Lower lobe of right lung (tissue), 2 donors: ENCODE data around the gene AGAP6. TPM values are rescaled to one million over a fixed set of nuclear protein-coding genes. Genes with fewer than 3 reads are reported as not detected.
A peak's percentile ranks its signal among the peaks of the same experiment; 100 is the strongest.
"Not testable (repeated sequence)": the region's sequence is repeated elsewhere in the genome, so short reads cannot be mapped to it uniquely, and the experiment has no call there.

Source experiments
- ATAC-seq, 2 donors: fragments of 200-7000 bp; cut with Tn5 transposase; one replicate each; pipeline ENCODE4 v1.9.1; 2020 to 2022; ENCODE audit warnings: mild to moderate bottlenecking in 2 of 2, moderate library complexity in 2 of 2
- DNase-seq: peaks from one replicate; pipeline ENCODE4 v3.0.0-alpha.2; 2020
- H3K27ac ChIP-seq: fragments of 200-600 bp; one replicate; pipeline ENCODE4 v1.8.0; 2022
- H3K27me3 ChIP-seq: fragments of 200-600 bp; one replicate; pipeline ENCODE4 v1.8.0; 2022; ENCODE audit warnings: low read depth
- H3K36me3 ChIP-seq: fragments of 200-600 bp; one replicate; pipeline ENCODE4 v1.8.0; 2022; ENCODE audit warnings: mild to moderate bottlenecking
- H3K4me1 ChIP-seq: fragments of 200-600 bp; one replicate; pipeline ENCODE4 v1.8.0; 2022
- H3K4me3 ChIP-seq: fragments of 200-600 bp; one replicate; pipeline ENCODE4 v1.8.0; 2022; ENCODE audit warnings: mild to moderate bottlenecking
- H3K9me3 ChIP-seq: fragments of 200-600 bp; one replicate; pipeline ENCODE4 v1.8.0; 2022
- CTCF ChIP-seq: fragments of 200-600 bp; IDR thresholded peaks from one replicate; pipeline ENCODE4 v1.8.0; 2022; ENCODE audit warnings: antibody characterized with exemption, mild to moderate bottlenecking
- intact Hi-C: fragments of 100-400 bp; cut with DNase I; formaldehyde crosslinking; loops from one replicate; pipeline ENCODE4 v1.11.0; 2022
- total RNA-seq: library from RNA; stranded (reverse); fragmentation: NEBNext Ultra II Directional; extraction: Animal tissue kit (Norgen Biotek cat#: 25700); gene quantifications from one replicate; pipeline ENCODE4 v1.2.1, GENCODE V29; 2021
- donor health status: DM: no; HTN: yes; CAD: no; lungs with severe emphysema.

AGAP6 gene
- total RNA-seq, 1 donor from 2014 or later, result 12.5 TPM

- H3K27ac ChIP-seq, result no peak overlapping the region
- H3K27me3 ChIP-seq, result peaks cover 10% of the 10 kb centered on the region
- no peak overlapping the region for H3K4me3 ChIP-seq
- no peaks in the 10 kb centered on the region for H3K9me3 ChIP-seq
- H3K4me1 ChIP-seq, result no peaks in the 10 kb centered on the region
- TF ChIP-seq CTCF, result no peak
- H3K36me3 ChIP-seq, result no peaks in the 10 kb centered on the region
- DNase-seq, result no peak
- intact Hi-C loops, result no loop called here
- no peak for ATAC-seq
Observed at GRCh38 chr10:50025627-50026026, 37.4 kb downstream of the AGAP6 start.

GRCh38 chr10:50027195-50027594 is 39.0 kb downstream of the AGAP6 start:
- Histone ChIP-seq H3K4me1 (no peaks in the 10 kb centered on the region), H3K27me3 (peaks cover 10% of the 10 kb centered on the region), H3K9me3 (no peaks in the 10 kb centered on the region), H3K27ac (no peak overlapping the region), H3K36me3 (no peaks in the 10 kb centered on the region), H3K4me3 (no peak overlapping the region)
- no peak for DNase-seq
- ATAC-seq, result no peak
- TF ChIP-seq CTCF, result no peak
- intact Hi-C loops, result no loop called here

DNA sequence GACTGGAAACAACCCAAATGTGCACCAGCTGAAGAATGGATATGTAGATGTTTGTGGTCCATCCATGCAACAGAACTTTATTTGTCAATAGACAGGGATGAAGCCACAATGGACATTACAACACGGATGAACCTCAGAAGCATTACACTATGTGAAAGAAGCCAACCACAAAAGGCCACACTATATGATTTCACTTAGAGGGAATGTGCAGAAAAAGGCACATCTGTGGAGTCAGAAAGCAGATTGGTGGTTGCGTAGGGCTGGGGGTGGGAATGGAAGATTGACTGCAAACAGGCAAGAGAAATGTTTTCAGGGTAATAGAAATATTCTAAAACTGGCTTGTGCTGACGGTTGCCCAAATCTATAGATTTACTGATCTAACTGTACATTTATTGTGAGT is 45.3 kb downstream of the AGAP6 start:
- H3K27me3 ChIP-seq, result no peaks in the 10 kb centered on the region
- intact Hi-C loops, result no loop called here
- DNase-seq, result no peak
- no peak overlapping the region for H3K27ac ChIP-seq
- ATAC-seq, result no peak
- no peaks in the 10 kb centered on the region for H3K4me1 ChIP-seq
- no peak for TF ChIP-seq CTCF
- H3K36me3 ChIP-seq, result no peaks in the 10 kb centered on the region
- no peaks in the 10 kb centered on the region for H3K9me3 ChIP-seq
- H3K4me3 ChIP-seq, result no peak overlapping the region

DNA sequence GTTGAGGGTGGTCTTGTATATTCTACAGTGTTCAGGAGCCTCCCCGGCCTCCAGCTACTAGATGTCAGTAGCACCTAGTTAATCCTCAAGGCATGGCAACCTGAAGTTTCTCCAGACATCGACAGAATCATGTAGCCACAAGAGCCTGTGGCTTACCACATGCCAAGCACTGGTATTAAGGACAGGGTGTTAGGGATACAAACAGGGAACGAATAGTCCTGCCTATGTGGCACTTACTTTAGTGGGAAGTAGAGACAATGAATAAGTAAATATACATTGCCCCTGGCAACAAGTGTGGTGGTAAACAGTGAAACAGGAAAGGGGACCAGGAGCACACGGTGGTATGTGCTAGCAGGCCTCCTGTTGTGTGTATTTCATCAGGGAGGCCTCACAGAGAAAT is 47.1 kb downstream of the AGAP6 start:
- H3K4me1 ChIP-seq, intact Hi-C loops, H3K27ac ChIP-seq, H3K4me3 ChIP-seq, H3K36me3 ChIP-seq, DNase-seq, H3K27me3 ChIP-seq, H3K9me3 ChIP-seq: not testable (repeated sequence)
- peak; percentile 60 to 80 for ATAC-seq

GRCh38 chr10:50044941-50045664 is 56.9 kb downstream of the AGAP6 start:
- TF ChIP-seq CTCF, result no peak
- H3K4me1 ChIP-seq, result no peaks in the 10 kb centered on the region
- no peak overlapping the region for H3K27ac ChIP-seq
- DNase-seq (no peak), ATAC-seq (peak; percentile 33 to 53)
- H3K4me3 ChIP-seq, result no peak overlapping the region
- H3K36me3 ChIP-seq, result no peaks in the 10 kb centered on the region
- intact Hi-C loops, result no loop called here
- no peaks in the 10 kb centered on the region for H3K9me3 ChIP-seq
- no peaks in the 10 kb centered on the region for H3K27me3 ChIP-seq

DNA sequence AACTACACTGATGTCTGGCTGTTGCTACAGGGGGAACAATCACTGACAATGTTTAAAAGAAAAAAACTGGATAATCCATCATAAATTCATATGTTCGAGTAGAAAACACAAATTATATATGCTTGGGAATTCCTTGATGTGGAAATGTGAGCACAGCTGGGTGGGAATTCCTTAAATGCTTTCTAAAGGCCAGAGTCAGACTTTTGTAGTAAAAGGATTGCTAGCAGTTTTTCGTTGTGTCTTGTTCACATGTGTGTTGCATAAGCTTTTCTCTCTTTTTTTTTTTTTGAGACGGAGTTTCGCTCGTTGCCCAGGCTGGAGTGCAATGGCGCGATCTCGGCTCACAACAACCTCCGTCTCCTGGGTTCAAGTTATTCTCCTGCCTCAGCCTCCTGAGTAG is 58.3 kb downstream of the AGAP6 start:
- ATAC-seq, intact Hi-C loops, H3K27me3 ChIP-seq, H3K9me3 ChIP-seq, DNase-seq, H3K27ac ChIP-seq, H3K4me1 ChIP-seq, H3K36me3 ChIP-seq, H3K4me3 ChIP-seq: not testable (repeated sequence)

DNA sequence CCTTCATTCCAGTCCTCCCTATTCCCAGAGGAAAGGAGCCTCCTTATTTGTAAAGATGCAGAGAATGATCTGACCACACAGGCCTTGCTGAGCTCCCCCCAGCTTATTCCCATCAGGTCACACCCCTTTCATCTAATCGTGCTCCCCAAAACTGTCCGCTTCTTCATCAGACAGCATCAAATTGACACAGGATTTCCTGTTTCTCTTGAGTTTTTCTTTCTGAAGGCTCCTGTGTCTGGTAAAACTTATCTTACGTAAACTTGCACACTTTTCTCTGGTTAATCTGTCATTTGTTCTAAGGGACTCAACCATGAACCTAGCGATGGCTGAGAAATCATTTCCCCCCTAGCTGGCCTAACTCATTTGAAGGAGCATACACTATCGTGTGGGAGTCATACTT is 59.4 kb downstream of the AGAP6 start:
- H3K27me3 ChIP-seq, H3K9me3 ChIP-seq, H3K27ac ChIP-seq, intact Hi-C loops, DNase-seq, H3K4me3 ChIP-seq, ATAC-seq, H3K36me3 ChIP-seq: not testable (repeated sequence)
- H3K4me1 ChIP-seq, result peaks cover 10% of the 10 kb centered on the region

DNA sequence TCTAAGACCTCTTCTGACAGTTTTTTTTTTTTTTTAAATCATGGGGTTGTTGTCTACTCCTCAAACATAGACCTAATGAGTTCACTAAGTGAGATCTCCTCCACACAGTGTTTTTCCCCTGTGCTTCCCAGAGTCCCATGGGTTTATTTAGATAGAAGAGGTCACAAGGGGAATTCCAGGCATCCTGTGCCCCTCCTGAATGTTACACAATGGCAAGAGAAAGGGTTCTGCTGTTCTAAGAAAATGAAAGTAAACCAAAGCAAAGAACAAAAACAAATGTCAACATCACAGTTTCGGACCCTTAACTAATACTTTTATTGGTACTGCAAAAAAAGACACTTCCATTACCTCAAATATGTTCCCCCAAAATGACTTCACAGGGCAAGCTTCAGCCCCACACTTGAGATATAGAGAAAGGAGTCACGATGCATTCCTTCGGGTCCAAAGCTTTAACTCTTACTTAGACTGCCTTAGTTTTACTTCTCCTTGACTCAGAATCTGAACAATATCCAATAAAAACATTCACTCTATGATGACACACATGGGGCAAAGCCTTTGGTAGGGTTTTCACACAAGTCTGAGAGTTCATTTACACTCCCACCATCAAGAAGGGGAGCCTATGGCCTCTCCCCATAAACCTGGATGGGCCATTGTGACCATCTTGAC is 63.9 kb downstream of the AGAP6 start:
- H3K27me3 ChIP-seq, DNase-seq, H3K36me3 ChIP-seq, H3K9me3 ChIP-seq, H3K4me3 ChIP-seq, intact Hi-C loops: not testable (repeated sequence)
- Histone ChIP-seq H3K27ac (peak overlapping the region; percentile 77), H3K4me1 (peaks cover 12% of the 10 kb centered on the region)
- ATAC-seq, result peak; percentile 77 to 88

GRCh38 chr10:50052778-50053376 is 64.7 kb downstream of the AGAP6 start:
- Histone ChIP-seq H3K27ac (peak overlapping the region; percentile 77), H3K4me1 (peaks cover 12% of the 10 kb centered on the region)
- intact Hi-C loops, H3K4me3 ChIP-seq, H3K36me3 ChIP-seq, H3K27me3 ChIP-seq, DNase-seq, H3K9me3 ChIP-seq: not testable (repeated sequence)
- peak; percentile 43 to 64 for ATAC-seq
